Measurements from ENCODE around the gene MOV10.

GRCh38 chr1:112689842-112690237 is 15.4 kb downstream of the MOV10 start:
- no peak for TF ChIP-seq CTCF (IDR thresholded peaks at IDR 0.05)
- no peak for TF ChIP-seq EZH2phosphoT487 (IDR thresholded peaks at IDR 0.05)
- TF ChIP-seq EZH2 (IDR thresholded peaks at IDR 0.05): no peak
